ENCODE measurements around the gene CELSR1.
"Not testable (repeated sequence)": the region's sequence is repeated elsewhere in the genome, so short reads cannot be mapped to it uniquely, and the experiment has no call there.

The CELSR1 gene

DNA sequence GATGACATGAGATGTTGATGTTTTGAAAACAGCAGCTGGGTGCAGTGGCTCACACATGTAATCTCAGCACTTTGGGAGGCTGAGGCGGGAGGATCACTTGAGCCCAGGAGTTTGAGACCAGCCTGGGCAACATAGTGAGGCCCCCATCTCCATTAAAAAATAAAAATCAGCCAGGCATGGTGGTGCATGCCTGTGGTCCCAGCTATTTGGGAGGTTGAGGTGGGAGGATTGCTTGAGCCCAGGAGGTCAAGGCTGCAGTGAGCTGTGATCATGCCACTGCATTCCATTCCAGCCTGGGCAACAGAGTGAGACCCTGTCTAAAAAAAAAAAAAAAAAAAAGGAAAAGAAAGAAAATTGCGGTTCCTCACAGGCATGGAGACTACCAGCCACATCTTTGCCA lies 224.6 kb downstream of the CELSR1 start:
- DNase-seq = not testable (repeated sequence)

DNA sequence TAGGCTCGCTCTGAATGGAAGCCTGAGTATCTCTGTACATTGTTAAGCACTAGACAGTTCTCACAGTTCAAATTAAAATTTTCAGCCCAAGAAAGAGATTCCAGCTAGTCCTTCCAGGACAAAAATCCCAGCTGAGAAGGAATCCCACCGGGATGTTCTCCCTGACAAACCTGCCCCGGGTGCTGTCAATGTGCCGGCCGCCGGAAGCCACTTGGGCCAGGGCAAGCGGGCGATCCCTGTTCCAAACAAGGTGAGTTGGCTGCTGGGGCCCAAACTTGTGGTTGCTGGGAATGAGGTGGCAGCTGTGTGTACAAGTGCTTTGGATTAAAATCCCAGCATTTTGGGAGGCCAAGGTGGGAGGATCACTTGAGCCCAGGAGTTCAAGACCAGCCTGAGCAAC lies 225.4 kb downstream of the CELSR1 start:
- DNase-seq = no peak
